ENCODE data around the gene FGF22.
"Not testable (repeated sequence)": the region's sequence is repeated elsewhere in the genome, so short reads cannot be mapped to it uniquely, and the experiment has no call there.

Gene FGF22

GRCh38 chr19:607301-608154 is 32.2 kb upstream of the FGF22 start:
- no peak for DNase-seq

DNA sequence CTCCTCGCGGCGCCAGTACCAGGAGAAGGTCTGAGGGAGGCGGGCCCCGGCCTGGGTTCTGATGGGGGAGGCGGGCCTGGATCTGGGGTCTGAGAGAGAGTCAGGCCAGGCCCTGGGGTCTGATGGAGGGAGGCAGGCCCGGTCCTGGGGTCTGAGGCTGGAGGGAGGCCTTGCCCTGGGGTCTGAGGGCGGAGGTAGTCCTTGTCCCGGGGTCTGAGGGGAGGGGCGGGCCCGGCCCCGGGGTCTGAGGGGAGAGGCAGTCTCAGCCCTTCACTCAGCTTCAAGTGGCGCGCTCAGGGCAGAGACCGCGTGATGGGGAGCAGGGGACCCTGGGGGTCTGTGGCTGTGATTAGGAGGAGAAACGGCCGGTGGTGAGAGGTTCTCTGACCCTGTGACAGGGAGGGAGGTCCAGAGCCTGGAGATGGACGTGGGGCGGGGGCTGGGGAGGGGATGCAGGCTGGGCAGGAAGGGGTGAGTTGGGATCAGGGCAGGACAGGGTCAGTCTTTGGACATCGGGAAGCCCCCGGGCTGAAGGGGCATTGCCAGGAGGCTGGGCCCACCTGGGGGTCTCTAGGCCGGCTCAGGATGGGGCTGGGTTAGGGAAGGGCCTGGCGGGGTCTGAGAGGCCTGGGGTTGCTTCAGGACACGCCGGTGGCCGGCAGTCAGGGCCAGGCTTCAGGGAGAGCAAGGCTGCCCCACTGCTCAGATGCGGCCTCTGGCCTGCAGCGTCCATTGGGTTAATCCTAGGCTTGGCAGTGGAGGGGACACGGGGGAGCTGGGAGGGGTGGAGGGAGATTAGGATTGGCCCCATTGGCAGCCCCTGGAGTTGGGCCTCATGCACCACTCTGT is 31.3 kb upstream of the FGF22 start:
- DNase-seq = no peak

DNA sequence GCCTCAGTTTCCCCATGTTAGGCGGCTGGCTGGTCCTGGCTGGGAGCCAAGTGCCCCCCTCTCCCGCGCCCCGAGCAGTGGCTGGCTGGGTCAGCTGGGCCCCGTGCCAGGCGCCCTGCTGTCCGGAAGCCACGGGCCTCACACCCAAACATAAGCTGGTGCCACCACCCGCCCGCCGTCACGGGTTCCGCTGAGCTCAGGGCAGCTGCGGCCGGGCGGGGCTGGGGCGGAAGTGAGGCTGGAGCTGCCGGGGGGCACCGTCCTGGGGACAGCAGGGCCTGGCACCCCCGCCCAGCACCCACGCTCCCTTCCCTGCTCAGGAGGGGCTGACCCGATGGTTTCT is 30.7 kb upstream of the FGF22 start:
- DNase-seq = no peak

- peak; percentile 26 for DNase-seq
These were observed 29.4 kb upstream of the FGF22 start for GRCh38 chr19:610071-610800.

GRCh38 chr19:610801-611480 is 28.7 kb upstream of the FGF22 start:
- DNase-seq = peak; percentile 54

DNA sequence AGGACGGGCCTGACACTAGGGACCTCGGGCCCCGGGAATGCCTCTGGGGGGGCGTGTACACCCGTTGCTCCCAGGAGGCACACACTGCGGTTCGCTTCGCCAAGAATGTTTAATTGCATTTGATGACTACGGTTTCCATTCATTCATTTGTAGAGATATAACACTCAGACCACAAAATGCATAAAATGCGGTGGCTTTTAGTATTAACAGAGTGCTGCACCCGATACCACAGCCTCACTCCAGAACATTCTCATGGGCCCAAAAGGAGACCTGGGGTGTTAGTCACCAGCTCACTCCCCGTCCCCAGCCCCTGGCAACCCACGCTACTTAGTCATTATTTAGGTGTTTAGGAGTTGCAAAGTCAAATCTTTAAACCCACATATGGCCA is 28.2 kb upstream of the FGF22 start:
- DNase-seq = peak; percentile 85

DNA sequence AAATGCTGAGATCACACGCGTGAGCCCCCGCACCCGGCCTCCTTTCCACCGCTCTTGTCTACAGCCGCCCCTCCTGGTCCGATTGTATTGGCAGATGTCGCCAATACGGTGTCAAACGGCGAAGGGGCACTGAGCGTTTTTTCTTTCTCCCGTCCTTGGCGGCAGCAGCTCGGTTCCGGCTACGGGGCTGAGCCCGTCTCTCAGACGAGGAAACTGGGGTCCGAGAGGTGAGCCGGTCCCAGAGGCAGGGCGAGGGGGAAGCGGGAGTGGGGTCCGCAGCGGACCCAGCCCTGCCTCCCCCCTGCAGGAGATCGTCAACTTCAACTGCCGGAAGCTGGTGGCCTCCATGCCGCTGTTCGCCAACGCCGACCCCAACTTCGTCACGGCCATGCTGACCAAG is 26.7 kb upstream of the FGF22 start:
- DNase-seq = no peak

GRCh38 chr19:613732-614567 is 25.7 kb upstream of the FGF22 start:
- no peak for DNase-seq

GRCh38 chr19:615619-616018 is 24.1 kb upstream of the FGF22 start:
- no peak for DNase-seq

GRCh38 chr19:616062-616700 is 23.5 kb upstream of the FGF22 start:
- no peak for DNase-seq

- no peak for DNase-seq
These were observed 22.7 kb upstream of the FGF22 start for GRCh38 chr19:616747-617526.

DNA sequence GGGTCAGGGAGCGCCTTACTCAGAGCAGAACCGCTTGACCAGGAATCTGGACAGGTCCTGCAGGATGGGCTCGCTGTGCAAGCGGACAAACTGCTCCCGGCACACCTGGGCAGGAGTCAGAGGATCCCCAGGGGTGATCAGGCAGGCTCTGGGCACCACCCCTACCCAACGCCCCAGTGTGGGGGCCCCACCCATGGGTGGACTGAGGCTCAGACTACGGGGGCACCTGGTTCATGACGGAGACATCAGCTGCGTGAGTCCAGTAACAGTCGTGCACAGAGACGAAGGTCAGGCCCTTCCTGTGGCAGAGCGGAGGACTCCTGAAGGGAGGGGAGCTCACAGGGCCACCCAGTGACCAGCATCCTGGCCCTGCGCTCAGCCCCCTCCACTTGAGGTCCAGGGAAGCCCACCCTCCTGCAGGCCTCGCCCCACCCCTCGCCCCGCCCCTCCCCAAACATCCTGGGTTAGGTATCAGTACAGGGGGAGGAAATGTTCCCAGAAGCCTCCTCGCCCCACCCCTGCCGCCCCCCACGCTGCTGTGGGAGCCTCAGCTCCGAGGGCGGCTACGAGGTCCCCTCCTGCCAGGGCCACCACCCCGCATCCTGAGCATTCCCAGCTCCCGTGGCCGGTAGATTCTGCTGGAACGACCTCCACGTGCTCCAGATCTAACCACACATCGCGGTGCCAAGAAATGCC is 22.0 kb upstream of the FGF22 start:
- no peak for DNase-seq

GRCh38 chr19:618247-618619 is 21.4 kb upstream of the FGF22 start:
- DNase-seq = no peak

GRCh38 chr19:618674-619285 is 20.9 kb upstream of the FGF22 start:
- DNase-seq = no peak

GRCh38 chr19:619286-620002 is 20.2 kb upstream of the FGF22 start:
- DNase-seq = no peak

GRCh38 chr19:620166-620862 is 19.4 kb upstream of the FGF22 start:
- no peak for DNase-seq

- DNase-seq = not testable (repeated sequence)
These were observed 18.5 kb upstream of the FGF22 start for GRCh38 chr19:621191-621590.

- no peak for DNase-seq
These were observed 17.9 kb upstream of the FGF22 start for GRCh38 chr19:621819-622218.
